Measurements from ENCODE around the gene CDK19. TPM values are rescaled to one million over a fixed set of nuclear protein-coding genes. Genes with fewer than 3 reads are reported as not detected.

The CDK19 gene
- total and polyA plus RNA-seq, 9 of the 15 experiments (the other 6 are each of a cell fraction or from before 2014, with no cell fraction given) = 3.8 to 15.2 (median 7.4) TPM

DNA sequence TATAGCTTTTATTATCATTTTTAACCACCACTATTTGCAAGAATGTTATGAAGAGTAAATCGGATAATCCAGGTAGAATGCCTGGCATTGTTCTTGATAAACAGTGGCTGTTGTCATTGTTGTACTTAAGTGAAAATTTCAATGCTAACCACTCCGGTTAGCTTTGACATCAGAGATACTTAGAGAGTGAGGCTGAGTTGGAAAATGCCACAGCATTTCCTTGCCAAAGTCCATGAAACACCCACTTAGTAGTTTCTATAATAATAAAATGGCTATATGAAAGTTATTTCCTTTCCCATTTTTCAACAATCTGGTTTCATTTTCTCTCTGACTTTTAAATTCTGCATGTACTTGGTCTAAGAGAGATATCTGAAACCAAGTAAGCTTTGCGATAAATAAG is 132.0 kb downstream of the CDK19 start (continued):
- no peak for TF ChIP-seq CUX1 (CRISPR knock-in tag; IDR thresholded peaks at IDR 0.05)
- no peak for TF ChIP-seq HMG20A (CRISPR knock-in tag; conservative IDR thresholded peaks at IDR 0.05)
- TF ChIP-seq ZNF280A (IDR thresholded peaks at IDR 0.05; ENCODE audit: low read depth, partially characterized antibody) = no peak
- TF ChIP-seq, protein P1, sequence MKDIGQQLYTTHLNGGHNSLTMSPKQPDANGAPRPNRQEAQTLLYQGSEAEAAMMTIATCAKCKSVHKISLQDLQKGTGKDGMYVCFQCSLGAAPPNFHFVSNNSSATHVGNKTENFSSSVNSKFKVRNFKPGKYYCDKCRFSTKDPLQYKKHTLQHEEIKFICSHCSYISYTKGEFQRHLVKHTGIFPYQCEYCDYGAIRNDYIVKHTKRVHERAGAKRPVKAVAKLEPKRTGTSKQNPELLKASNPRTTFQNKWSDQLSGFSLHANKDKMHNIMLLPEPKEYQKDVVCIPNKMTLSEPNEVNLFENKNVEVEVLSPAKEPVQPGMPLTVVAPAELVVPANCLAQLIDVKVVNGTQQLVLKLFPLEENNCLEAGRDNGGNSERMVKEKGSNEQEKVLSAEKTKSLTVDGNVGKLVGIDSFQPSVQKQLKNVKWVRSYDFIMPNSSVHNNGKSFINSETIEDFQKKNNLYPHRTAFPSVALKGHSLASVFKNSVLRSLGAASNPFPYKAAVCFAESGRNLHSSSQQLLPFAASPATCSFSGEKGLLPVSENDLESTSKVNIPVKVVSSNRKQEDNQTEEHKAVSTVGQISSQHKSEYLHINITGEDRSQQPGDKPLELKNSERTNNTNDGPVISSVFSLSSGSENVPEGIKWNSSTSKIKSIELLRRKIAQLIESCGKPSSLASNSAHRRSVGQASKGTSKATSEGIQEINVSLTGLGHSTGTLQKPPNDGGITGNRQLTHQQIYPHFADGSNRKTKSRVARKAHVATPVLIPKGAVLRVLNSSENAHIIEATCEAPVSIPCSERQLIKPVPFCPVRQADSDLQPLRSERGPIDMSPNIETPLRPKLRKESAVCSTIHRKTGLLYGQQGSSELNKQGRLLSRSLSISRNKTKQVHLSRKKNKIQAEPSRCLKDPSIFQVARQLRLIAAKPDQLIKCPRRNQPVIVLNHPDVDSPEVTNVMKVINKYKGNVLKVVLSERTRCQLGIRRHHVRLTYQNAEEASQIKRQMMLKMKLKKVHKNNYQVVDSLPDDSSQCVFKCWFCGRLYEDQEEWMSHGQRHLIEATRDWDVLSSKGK (CRISPR knock-in tag; IDR thresholded peaks at IDR 0.05) = no peak
- TF ChIP-seq CBFA2T3 (IDR thresholded peaks at IDR 0.05) = no peak
- TF ChIP-seq NR3C1 (CRISPR knock-in tag; IDR thresholded peaks at IDR 0.05) = no peak
- TF ChIP-seq FOXA1 (IDR thresholded peaks at IDR 0.05; ENCODE audit: borderline replicate concordance) = no peak

All from K562 (cell line).